ENCODE measurements around the gene RFNG. TPM values are rescaled to one million over a fixed set of nuclear protein-coding genes. Genes with fewer than 3 reads are reported as not detected.

The RFNG gene
- total and polyA plus RNA-seq, 2 of the 13 experiments (the other 11 are each of a cell fraction or from before 2014, with no cell fraction given): 61.4 to 64.0 TPM

DNA sequence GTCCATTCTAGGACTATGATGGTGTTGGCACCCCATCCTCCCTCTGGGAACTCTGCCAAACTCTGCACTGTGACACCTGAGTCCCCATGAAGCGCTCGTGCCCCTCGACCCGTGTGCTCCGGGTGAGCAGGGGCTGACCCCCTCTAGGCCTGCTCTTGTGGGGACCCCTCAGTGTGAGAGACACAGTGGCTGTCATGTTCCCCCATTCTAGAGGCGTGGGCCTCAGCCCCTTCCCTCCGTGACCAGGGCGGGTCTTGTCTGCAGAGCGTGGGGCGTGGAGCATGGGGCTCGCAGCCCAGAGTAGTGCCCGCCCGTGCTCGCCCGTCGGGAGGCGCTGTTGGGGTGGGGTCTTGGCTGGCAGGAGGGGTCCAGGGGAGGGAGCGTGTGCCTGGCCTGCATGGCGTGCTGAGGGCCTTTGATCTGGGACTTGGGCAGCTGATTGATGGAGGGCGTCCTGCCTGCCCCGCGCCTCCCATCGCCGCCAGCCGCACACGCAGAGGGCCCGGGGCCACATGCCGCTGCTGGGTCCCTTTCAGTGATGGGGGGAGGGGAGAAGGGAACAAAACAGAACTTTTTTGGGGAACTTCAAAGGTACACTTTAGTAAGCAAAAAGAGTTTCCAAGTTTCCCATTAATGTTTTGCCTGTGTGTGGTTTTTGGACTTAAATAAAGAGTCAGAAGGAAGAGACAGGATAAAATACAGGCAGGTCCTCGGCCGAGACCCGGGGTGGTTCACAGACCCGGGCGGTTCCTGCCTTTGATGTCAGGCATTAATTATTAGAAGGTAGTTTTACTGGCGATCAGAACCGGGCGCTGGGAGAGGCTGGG is 51.4 kb downstream of the RFNG start (continued):
- TF ChIP-seq KAT2B (IDR thresholded peaks at IDR 0.05; ENCODE audit: borderline replicate concordance, low read depth, low read length) (no peak), FOXP1 (IDR thresholded peaks at IDR 0.05) (no peak), FOXP1 (CRISPR knock-in tag; IDR thresholded peaks at IDR 0.05) (peak; percentile 6; the same call in 1 of the 2 replicates), NONO (IDR thresholded peaks at IDR 0.05) (no peak), NONO (CRISPR knock-in tag; conservative IDR thresholded peaks at IDR 0.05) (peak; percentile 90), ZSCAN12 (CRISPR knock-in tag; IDR thresholded peaks at IDR 0.05) (no peak), CENPX (CRISPR knock-in tag; IDR thresholded peaks at IDR 0.05) (no peak), HNRNPUL1 (IDR thresholded peaks at IDR 0.05; ENCODE audit: low read depth, low read length) (no peak), CREB1 (IDR thresholded peaks at IDR 0.05) (no peak), CREB1 (CRISPR knock-in tag; IDR thresholded peaks at IDR 0.05) (no peak), TOE1 (CRISPR knock-in tag; IDR thresholded peaks at IDR 0.05) (no peak), MIXL1 (CRISPR knock-in tag; IDR thresholded peaks at IDR 0.05) (peak; percentile 4; the same call in 1 of the 2 replicates), PLRG1 (conservative IDR thresholded peaks at IDR 0.05) (no peak), ZSCAN30 (CRISPR knock-in tag; IDR thresholded peaks at IDR 0.05) (no peak; the same call in 1 of the 2 replicates), GATAD1 (CRISPR knock-in tag; IDR thresholded peaks at IDR 0.05) (peak; percentile 42; the same call in 1 of the 2 replicates), ZNF337 (CRISPR knock-in tag; IDR thresholded peaks at IDR 0.05; ENCODE audit: borderline replicate concordance, low read depth) (no peak), HNRNPH1 (optimal IDR thresholded peaks at IDR 0.05; ENCODE audit: low read depth, low read length) (no peak), ZNF773 (CRISPR knock-in tag; IDR thresholded peaks at IDR 0.05; ENCODE audit: borderline replicate concordance) (no peak), ZNF253 (CRISPR knock-in tag; IDR thresholded peaks at IDR 0.05; ENCODE audit: borderline replicate concordance) (no peak)
- TF ChIP-seq, protein P1, sequence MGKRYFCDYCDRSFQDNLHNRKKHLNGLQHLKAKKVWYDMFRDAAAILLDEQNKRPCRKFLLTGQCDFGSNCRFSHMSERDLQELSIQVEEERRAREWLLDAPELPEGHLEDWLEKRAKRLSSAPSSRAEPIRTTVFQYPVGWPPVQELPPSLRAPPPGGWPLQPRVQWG (CRISPR knock-in tag; IDR thresholded peaks at IDR 0.05; ENCODE audit: borderline replicate concordance, low read depth): no peak
- TF ChIP-seq, protein P2, sequence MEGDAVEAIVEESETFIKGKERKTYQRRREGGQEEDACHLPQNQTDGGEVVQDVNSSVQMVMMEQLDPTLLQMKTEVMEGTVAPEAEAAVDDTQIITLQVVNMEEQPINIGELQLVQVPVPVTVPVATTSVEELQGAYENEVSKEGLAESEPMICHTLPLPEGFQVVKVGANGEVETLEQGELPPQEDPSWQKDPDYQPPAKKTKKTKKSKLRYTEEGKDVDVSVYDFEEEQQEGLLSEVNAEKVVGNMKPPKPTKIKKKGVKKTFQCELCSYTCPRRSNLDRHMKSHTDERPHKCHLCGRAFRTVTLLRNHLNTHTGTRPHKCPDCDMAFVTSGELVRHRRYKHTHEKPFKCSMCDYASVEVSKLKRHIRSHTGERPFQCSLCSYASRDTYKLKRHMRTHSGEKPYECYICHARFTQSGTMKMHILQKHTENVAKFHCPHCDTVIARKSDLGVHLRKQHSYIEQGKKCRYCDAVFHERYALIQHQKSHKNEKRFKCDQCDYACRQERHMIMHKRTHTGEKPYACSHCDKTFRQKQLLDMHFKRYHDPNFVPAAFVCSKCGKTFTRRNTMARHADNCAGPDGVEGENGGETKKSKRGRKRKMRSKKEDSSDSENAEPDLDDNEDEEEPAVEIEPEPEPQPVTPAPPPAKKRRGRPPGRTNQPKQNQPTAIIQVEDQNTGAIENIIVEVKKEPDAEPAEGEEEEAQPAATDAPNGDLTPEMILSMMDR (CRISPR knock-in tag; IDR thresholded peaks at IDR 0.05): peak; percentile 89
- TF ChIP-seq, protein P3, sequence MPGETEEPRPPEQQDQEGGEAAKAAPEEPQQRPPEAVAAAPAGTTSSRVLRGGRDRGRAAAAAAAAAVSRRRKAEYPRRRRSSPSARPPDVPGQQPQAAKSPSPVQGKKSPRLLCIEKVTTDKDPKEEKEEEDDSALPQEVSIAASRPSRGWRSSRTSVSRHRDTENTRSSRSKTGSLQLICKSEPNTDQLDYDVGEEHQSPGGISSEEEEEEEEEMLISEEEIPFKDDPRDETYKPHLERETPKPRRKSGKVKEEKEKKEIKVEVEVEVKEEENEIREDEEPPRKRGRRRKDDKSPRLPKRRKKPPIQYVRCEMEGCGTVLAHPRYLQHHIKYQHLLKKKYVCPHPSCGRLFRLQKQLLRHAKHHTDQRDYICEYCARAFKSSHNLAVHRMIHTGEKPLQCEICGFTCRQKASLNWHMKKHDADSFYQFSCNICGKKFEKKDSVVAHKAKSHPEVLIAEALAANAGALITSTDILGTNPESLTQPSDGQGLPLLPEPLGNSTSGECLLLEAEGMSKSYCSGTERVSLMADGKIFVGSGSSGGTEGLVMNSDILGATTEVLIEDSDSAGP (CRISPR knock-in tag; IDR thresholded peaks at IDR 0.05; ENCODE audit: borderline replicate concordance): peak; percentile 72; the same call in 1 of the 2 replicates
- TF ChIP-seq, protein P4, sequence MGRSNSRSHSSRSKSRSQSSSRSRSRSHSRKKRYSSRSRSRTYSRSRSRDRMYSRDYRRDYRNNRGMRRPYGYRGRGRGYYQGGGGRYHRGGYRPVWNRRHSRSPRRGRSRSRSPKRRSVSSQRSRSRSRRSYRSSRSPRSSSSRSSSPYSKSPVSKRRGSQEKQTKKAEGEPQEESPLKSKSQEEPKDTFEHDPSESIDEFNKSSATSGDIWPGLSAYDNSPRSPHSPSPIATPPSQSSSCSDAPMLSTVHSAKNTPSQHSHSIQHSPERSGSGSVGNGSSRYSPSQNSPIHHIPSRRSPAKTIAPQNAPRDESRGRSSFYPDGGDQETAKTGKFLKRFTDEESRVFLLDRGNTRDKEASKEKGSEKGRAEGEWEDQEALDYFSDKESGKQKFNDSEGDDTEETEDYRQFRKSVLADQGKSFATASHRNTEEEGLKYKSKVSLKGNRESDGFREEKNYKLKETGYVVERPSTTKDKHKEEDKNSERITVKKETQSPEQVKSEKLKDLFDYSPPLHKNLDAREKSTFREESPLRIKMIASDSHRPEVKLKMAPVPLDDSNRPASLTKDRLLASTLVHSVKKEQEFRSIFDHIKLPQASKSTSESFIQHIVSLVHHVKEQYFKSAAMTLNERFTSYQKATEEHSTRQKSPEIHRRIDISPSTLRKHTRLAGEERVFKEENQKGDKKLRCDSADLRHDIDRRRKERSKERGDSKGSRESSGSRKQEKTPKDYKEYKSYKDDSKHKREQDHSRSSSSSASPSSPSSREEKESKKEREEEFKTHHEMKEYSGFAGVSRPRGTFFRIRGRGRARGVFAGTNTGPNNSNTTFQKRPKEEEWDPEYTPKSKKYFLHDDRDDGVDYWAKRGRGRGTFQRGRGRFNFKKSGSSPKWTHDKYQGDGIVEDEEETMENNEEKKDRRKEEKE (IDR thresholded peaks at IDR 0.05): no peak
- TF ChIP-seq, protein P5, sequence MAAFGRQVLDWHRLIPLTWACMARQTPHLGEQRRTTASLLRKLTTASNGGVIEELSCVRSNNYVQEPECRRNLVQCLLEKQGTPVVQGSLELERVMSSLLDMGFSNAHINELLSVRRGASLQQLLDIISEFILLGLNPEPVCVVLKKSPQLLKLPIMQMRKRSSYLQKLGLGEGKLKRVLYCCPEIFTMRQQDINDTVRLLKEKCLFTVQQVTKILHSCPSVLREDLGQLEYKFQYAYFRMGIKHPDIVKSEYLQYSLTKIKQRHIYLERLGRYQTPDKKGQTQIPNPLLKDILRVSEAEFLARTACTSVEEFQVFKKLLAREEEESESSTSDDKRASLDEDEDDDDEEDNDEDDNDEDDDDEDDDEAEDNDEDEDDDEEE (CRISPR knock-in tag; IDR thresholded peaks at IDR 0.05): no peak
